CD1c-positive myeloid dendritic cell (primary cell): ENCODE measurements around the gene CACNG4.
"Not testable (repeated sequence)": the region's sequence is repeated elsewhere in the genome, so short reads cannot be mapped to it uniquely, and the experiment has no call there.

Source experiments
- DNase-seq: peaks from one replicate; pipeline ENCODE4 v3.0.0-alpha.2; 2016; ENCODE audit errors: extremely low spot score

Gene CACNG4

GRCh38 chr17:67018471-67019434 lies 54.2 kb downstream of the CACNG4 start:
- DNase-seq = no peak

GRCh38 chr17:67019809-67020208 lies 55.3 kb downstream of the CACNG4 start:
- DNase-seq = no peak

DNA sequence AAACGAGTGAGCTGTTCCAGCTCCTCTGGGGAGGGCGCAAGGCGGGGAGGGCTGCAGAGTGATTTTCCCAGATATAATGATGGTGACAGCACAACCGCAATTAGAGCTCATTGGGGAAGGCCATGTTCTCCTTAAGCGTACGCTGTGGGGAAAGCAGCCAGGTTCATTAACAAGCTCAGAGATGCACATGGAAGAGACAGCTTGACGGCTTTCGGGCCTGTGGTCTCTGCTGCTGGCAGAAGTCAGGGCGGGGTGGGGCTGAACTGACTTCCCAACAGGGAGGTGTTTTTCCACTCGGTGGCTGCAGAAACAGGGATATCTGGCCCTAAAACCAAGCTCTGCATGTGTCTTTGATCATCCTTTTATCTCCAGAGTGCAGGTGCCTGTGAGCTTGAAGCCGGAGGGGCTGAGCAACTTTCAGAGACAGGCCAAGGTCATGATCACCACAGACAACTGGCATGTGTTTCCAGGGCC lies 55.8 kb downstream of the CACNG4 start:
- DNase-seq = no peak

DNA sequence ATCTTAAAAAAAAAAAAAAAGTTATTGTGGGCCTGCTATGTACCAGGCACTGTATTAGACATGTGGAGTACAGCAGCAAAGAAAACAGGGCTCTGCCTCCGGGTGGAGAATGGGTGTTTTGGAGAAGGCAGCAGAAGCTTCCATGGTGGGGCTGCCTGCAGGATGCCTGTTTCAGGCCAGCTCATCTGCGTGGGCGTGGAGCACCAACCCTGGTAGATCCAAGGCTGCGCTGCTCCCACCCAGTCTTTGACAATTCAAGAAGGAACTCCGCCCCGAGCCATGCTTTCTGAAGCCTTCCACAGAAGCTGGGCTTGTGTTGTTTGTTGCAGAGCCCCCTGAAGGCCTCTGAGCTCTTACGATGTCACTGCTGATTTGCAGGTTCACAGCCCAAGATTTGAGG lies 56.7 kb downstream of the CACNG4 start:
- no peak for DNase-seq

GRCh38 chr17:67021743-67022450 lies 57.4 kb downstream of the CACNG4 start:
- no peak for DNase-seq

GRCh38 chr17:67022451-67022810 lies 57.9 kb downstream of the CACNG4 start:
- no peak for DNase-seq

GRCh38 chr17:67024736-67025135 lies 60.2 kb downstream of the CACNG4 start:
- no peak for DNase-seq

GRCh38 chr17:67025216-67025792 lies 60.8 kb downstream of the CACNG4 start:
- DNase-seq = no peak

GRCh38 chr17:67026341-67026740 lies 61.8 kb downstream of the CACNG4 start:
- no peak for DNase-seq

- no peak for DNase-seq
These were observed 62.6 kb downstream of the CACNG4 start for GRCh38 chr17:67027031-67027628.

DNA sequence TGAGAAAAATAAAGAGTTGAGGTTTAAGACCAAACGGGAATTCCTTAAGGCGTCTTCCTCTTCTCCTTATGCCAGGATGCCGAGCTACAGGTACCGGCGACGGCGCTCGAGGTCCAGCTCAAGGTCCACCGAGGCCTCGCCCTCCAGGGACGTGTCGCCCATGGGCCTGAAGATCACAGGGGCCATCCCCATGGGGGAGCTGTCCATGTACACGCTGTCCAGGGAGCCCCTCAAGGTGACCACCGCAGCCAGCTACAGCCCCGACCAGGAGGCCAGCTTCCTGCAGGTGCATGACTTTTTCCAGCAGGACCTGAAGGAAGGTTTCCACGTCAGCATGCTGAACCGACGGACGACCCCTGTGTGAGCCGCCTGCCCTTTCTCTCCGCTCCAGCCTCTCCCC lies 66.1 kb downstream of the CACNG4 start:
- DNase-seq = no peak

DNA sequence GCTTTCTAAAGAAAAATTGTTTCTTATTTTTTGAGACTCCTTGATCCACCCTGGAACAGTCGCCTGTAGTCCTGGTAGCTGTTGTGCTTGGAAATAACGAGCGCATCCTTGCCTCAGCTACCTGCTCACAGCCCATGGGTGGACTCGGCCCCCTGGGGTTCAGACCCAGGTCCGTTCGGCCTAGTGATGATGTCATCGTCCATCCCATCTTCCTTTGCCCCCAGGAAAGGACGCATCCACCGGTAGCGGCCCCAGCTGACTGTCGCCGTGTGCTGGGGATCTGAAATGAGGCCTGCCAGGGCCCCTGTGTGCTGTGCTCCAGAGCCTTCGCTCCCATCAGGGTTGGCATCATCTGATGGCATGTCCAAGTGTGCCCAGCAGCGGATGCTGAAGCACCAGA lies 67.9 kb downstream of the CACNG4 start:
- DNase-seq = no peak

DNA sequence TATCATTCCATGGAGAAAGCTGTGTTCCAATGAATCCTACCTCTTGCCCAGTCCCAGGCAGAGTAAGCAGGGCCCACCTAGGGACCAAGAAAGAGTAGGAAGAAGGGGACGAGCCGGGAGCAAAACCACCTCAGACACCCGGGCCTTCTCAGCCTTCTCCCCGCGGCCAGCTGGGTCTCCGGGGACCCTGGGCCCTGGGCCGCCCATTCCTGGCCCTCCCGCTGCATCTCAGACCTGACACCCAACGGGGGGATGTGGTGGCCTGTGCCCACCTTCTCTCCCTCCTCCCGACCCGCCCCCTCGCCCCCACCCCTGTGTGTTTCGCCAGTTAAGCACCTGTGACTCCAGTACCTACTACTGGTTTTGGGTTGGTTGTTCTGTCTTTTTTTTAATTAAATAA lies 68.5 kb downstream of the CACNG4 start:
- DNase-seq = no peak

DNA sequence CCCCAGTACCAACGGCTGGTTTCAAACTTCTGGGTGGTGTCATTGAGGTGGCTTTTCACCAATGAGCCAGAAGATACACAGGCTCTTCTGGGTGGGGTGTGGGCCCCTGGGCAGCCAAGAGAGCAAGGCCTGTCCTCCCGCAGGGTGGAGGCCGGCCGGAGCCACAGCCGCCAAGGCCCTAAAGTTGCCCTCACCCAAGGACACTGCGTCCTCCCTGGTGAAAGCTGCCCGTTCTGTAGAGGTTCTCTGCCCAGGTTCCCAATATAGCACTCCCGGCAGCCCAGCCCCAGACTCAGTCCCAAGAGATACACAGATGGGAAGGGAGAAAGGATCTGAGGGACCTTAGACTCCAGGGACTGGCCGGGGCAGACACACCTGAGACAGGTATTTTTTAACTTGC lies 69.1 kb downstream of the CACNG4 start:
- DNase-seq = no peak

DNA sequence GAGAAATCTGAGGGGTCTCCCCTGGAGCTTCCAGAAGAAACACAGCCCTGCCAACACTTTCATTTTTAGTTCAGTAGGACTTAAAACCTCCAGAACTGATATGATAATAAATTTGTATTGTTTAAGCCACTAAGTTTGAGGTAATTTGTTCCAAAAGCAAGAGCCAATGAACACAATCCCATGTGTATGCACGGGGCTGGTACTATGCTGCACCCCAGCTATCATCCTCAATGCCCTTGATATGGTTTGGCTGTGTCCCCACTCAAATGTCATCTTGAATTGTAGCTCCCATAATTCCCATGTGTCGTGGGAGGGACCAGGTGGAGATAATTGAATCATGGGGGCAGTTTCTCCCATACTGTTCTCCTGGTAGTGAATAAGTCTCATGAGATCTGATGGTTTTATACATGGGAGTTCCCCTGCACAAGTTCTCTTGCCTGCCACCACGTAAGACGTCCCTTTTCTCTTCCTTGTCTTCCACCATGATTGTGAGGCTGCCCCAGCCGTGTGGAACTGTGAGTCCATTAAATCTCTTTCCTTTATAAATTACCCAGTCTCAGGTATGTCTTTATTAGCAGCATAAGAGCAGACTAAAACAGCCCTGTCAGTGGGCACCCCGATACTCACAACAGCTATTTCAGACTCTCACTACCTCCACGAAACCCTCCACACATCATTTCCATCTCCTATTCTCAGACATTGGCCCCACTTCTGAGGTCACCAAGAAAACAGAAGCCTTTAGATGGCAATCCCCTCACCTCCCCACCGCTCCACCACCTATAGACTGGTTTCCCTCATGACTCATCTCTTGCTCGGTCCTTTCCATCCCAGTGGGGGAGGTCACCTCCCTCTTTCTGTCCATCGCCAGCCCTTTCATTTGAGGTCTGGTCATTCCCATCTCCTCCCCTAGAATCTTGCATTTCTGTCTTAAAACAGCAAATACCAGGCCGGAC lies 70.9 kb downstream of the CACNG4 start:
- DNase-seq = no peak

DNA sequence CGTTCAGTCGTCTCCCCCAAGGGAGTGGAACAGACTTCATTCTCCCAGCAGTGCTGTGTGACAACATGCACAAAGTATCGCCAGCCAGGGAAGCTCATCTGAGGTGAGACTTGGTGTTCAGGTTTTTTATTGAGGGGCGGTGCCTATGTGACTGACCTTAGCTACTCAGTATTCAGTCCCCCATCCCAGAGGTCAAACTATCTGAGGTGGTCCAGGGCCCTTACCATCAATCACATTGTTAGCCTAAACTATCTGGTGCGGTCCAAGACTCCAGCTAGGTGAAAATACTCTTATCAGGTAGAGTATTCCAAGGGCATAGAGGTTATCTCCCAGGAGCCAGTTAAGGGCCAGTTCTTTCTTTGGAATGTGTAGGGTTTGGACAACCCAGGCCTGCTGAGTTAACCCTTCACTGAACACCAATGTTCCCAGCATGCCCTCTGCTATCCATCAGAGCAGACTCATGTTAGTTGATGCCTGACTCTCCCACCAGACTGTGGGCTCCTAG lies 74.4 kb downstream of the CACNG4 start:
- DNase-seq = no peak

GRCh38 chr17:67040652-67041051 lies 76.1 kb downstream of the CACNG4 start:
- no peak for DNase-seq

GRCh38 chr17:67041119-67041518 lies 76.6 kb downstream of the CACNG4 start:
- not testable (repeated sequence) for DNase-seq

DNA sequence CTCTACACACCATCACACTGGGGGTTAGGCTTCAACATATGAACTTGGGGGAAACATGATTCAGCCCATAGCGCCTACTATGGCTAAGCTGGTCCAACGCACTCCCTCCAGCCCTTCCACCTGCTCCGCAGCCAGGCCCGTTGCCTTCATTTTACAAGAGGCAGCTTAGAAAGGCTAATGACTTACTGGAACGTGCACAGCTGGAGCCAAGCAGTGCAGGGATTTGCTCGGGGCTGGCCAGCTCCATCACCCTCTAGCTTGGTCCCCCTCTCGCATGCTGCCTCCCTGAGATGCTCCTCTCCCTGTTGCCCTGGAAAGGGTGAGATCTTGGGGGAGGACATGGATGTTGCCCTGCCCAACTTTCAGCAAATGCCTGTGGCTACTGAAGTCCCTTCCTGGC lies 77.0 kb downstream of the CACNG4 start:
- DNase-seq = no peak

GRCh38 chr17:67041941-67042899 lies 77.7 kb downstream of the CACNG4 start:
- no peak for DNase-seq
